COR-L47 (cell line): ENCODE results near the gene PTGER4.
"Not testable (repeated sequence)": the region's sequence is repeated elsewhere in the genome, so short reads cannot be mapped to it uniquely, and the experiment has no call there.

Experiments
- DNase-seq: peaks from one replicate; lab custom pipeline; 2025; lab: John Stamatoyannopoulos, UW

PTGER4 gene

GRCh38 chr5:40689438-40689837, 9.7 kb downstream of the PTGER4 start:
- no peak for DNase-seq

- no peak for DNase-seq
These were observed 10.6 kb downstream of the PTGER4 start for GRCh38 chr5:40690267-40690666.

GRCh38 chr5:40691894-40692293, 12.2 kb downstream of the PTGER4 start:
- no peak for DNase-seq

- DNase-seq = no peak
These were observed 14.7 kb downstream of the PTGER4 start for GRCh38 chr5:40694433-40694832.

- no peak for DNase-seq
These were observed 20.5 kb downstream of the PTGER4 start for GRCh38 chr5:40700116-40700782.

GRCh38 chr5:40702027-40702426, 22.3 kb downstream of the PTGER4 start:
- DNase-seq = not testable (repeated sequence)

- DNase-seq = not testable (repeated sequence)
These were observed 25.8 kb downstream of the PTGER4 start for GRCh38 chr5:40705484-40705883.

GRCh38 chr5:40710575-40710974, 30.9 kb downstream of the PTGER4 start:
- not testable (repeated sequence) for DNase-seq

GRCh38 chr5:40714001-40714400, 34.3 kb downstream of the PTGER4 start:
- no peak for DNase-seq

GRCh38 chr5:40716000-40716399, 36.3 kb downstream of the PTGER4 start:
- DNase-seq = no peak

GRCh38 chr5:40716590-40716989, 36.9 kb downstream of the PTGER4 start:
- no peak for DNase-seq

GRCh38 chr5:40717281-40717680, 37.6 kb downstream of the PTGER4 start:
- DNase-seq = no peak

- DNase-seq = no peak
These were observed 40.4 kb downstream of the PTGER4 start for GRCh38 chr5:40720069-40720468.

GRCh38 chr5:40722497-40722911, 42.8 kb downstream of the PTGER4 start:
- DNase-seq = not testable (repeated sequence)

- DNase-seq = no peak
These were observed 53.7 kb downstream of the PTGER4 start for GRCh38 chr5:40733434-40733833.

- DNase-seq = no peak
These were observed 54.3 kb downstream of the PTGER4 start for GRCh38 chr5:40733879-40734563.

GRCh38 chr5:40734986-40735385, 55.3 kb downstream of the PTGER4 start:
- no peak for DNase-seq

GRCh38 chr5:40735609-40736008, 55.9 kb downstream of the PTGER4 start:
- no peak for DNase-seq

GRCh38 chr5:40736103-40736875, 56.6 kb downstream of the PTGER4 start:
- DNase-seq = no peak

GRCh38 chr5:40738502-40738901, 58.8 kb downstream of the PTGER4 start:
- DNase-seq = no peak
